Measurements from ENCODE around the gene ALDH8A1.

The ALDH8A1 gene

DNA sequence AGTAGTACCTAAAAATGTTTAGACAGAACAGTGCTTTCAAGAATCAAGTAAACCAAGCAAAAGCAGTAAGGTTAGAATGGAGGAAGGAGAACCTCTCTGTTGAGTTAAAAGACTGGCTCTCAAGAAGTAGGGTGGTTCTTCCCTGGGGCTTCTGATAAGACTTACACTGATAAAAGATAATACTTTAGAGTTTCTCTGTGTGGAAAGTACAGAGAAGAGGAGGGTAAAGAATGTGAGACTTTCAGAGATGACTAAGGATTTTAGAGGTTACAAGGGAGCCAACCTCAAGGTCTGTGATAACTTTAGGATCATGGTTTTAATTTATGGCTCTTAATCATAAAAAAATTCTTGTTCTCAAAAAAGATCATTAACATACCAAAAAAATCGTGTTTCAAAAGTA lies 30.9 kb upstream of the ALDH8A1 start:
- Histone ChIP-seq H3K9ac (ENCODE audit: low read depth in 1 of 2, low read length in 2 of 2) (no peak overlapping the region), H3K27ac (ENCODE audit: low read depth in 2 of 2, low read length in 2 of 2) (no peak overlapping the region), H3K36me3 (ENCODE audit: control insufficient read depth in 2 of 2, insufficient read depth in 2 of 2, low read length in 2 of 2) (peaks cover 36 to 37% of the 10 kb centered on the region in 2 donors), H3K4me1 (ENCODE audit: control insufficient read depth in 2 of 2, insufficient read depth in 2 of 2, low read length in 2 of 2) (no peaks in the 10 kb centered on the region), H3K27me3 (ENCODE audit: control insufficient read depth in 2 of 2, insufficient read depth in 2 of 2, low read length in 2 of 2) (no peaks in the 10 kb centered on the region), H3K9me3 (ENCODE audit: control insufficient read depth in 2 of 2, low read length in 2 of 2) (no peaks in the 10 kb centered on the region), H3K4me3 (ENCODE audit: low read length in 2 of 2) (no peak overlapping the region)

DNA sequence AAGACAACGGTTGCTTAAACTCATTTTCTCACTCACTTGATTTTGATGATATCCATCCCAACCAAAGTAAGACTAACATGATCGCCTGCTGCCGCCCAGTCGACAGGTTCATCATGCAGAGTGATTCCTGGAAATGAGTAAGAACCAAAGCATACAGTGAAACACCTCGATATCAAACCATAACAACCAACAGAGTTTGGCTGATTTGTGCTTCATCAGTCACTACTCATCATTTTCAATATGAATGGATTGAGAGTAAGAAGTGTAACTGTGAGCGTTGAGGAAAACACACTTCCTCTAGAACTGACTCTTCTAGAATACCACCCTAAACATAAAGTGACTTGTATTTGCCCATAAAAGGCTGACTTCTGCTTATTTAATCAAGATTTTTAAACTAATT lies 29.2 kb upstream of the ALDH8A1 start:
- Histone ChIP-seq H3K36me3 (ENCODE audit: control insufficient read depth in 2 of 2, insufficient read depth in 2 of 2, low read length in 2 of 2) (peaks cover 27 to 28% of the 10 kb centered on the region in 2 donors), H3K4me3 (ENCODE audit: low read length in 2 of 2) (no peak overlapping the region), H3K27me3 (ENCODE audit: control insufficient read depth in 2 of 2, insufficient read depth in 2 of 2, low read length in 2 of 2) (no peaks in the 10 kb centered on the region), H3K4me1 (ENCODE audit: control insufficient read depth in 2 of 2, insufficient read depth in 2 of 2, low read length in 2 of 2) (no peaks in the 10 kb centered on the region), H3K9me3 (ENCODE audit: control insufficient read depth in 2 of 2, low read length in 2 of 2) (no peaks in the 10 kb centered on the region), H3K27ac (ENCODE audit: low read depth in 2 of 2, low read length in 2 of 2) (no peak overlapping the region), H3K9ac (ENCODE audit: low read depth in 1 of 2, low read length in 2 of 2) (no peak overlapping the region)

DNA sequence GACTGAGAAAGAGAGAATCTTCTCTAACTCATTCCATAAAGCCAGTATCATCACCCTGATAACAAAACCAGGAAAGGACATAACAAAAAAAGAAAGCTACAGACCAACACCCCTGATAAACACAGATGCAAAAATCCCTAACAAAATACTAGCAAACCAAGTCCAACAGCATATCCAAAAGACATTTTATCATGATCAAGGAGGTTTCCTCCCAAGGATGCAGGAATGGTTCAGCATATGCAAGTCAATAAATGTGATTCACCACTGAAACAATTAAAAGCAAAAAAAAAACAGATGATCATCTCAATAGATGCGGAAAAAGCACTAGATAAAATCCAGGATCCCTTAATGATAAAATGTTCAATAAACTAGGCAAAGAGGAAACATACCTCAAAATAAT lies 24.5 kb upstream of the ALDH8A1 start:
- no peaks in the 10 kb centered on the region for H3K9me3 ChIP-seq (ENCODE audit: control insufficient read depth in 2 of 2, low read length in 2 of 2)
- no peaks in the 10 kb centered on the region for H3K27me3 ChIP-seq (ENCODE audit: control insufficient read depth in 2 of 2, insufficient read depth in 2 of 2, low read length in 2 of 2)
- no peaks in the 10 kb centered on the region for H3K4me1 ChIP-seq (ENCODE audit: control insufficient read depth in 2 of 2, insufficient read depth in 2 of 2, low read length in 2 of 2)
- H3K27ac ChIP-seq (ENCODE audit: low read depth in 2 of 2, low read length in 2 of 2): no peak overlapping the region
- H3K9ac ChIP-seq (ENCODE audit: low read depth in 1 of 2, low read length in 2 of 2): no peak overlapping the region
- H3K36me3 ChIP-seq (ENCODE audit: control insufficient read depth in 2 of 2, insufficient read depth in 2 of 2, low read length in 2 of 2): peaks cover 12 to 17% of the 10 kb centered on the region in 2 donors
- H3K4me3 ChIP-seq (ENCODE audit: low read length in 2 of 2): no peak overlapping the region

DNA sequence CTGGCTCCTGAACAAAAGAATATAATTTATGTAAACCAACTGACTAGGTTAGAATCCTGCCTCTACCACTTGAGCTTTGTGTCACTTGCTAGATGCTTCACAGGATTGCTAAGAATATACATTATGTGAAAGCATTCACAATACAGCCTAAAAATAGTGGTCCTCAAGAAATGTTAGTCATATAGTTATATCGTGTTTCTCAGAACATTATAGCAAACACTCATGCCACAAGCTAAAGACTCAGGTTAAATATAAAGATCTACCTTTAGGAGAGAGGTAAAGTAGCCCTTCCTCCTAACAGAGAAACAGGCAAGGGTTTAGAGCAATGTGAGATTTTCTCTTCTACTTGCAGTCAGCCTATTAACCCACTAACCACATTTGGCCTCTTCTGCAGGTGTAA lies 17.8 kb upstream of the ALDH8A1 start:
- H3K9ac ChIP-seq (ENCODE audit: low read depth in 1 of 2, low read length in 2 of 2): no peak overlapping the region
- peaks cover 19% of the 10 kb centered on the region in 2 donors for H3K36me3 ChIP-seq (ENCODE audit: control insufficient read depth in 2 of 2, insufficient read depth in 2 of 2, low read length in 2 of 2)
- no peaks in the 10 kb centered on the region for H3K9me3 ChIP-seq (ENCODE audit: control insufficient read depth in 2 of 2, low read length in 2 of 2)
- no peak overlapping the region for H3K4me3 ChIP-seq (ENCODE audit: low read length in 2 of 2)
- H3K4me1 ChIP-seq (ENCODE audit: control insufficient read depth in 2 of 2, insufficient read depth in 2 of 2, low read length in 2 of 2): no peaks in the 10 kb centered on the region
- H3K27me3 ChIP-seq (ENCODE audit: control insufficient read depth in 2 of 2, insufficient read depth in 2 of 2, low read length in 2 of 2): no peaks in the 10 kb centered on the region
- H3K27ac ChIP-seq (ENCODE audit: low read depth in 2 of 2, low read length in 2 of 2): no peak overlapping the region

DNA sequence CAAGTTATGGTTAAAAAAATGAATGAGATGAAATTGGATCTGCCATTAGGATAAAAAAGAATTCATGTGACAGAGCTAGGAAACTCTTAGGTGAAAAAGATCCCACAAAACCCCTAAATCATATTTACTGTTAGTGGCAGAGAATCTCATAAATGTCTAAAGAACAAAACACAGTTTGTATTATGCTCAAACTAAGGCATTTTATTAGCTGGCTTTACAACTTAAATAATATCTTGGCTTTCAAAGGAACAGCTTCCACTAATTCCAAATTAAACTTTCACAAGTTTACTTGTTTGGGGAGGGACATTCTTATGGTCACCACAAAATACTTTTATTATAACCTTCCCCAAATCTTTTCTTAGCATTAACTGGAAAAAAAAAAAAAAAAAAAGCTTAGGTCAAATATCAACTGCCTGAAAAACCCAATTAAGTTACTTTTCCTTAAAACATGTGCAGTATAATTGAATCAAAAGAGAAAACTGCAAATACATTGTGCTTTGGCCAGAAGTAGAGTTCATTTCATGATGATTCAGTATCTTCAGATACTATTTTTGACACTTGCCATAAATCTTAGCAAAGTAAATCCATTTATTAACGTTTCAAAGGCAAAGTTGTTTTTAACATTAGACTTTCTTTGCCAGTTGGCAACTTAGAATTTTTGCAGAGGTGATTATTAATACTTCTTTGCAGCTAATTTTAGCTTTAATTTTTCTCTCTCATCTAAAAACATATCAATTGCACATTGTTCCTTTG lies 14.7 kb upstream of the ALDH8A1 start:
- Histone ChIP-seq H3K4me3 (ENCODE audit: low read length in 2 of 2) (no peak overlapping the region), H3K27ac (ENCODE audit: low read depth in 2 of 2, low read length in 2 of 2) (no peak overlapping the region), H3K27me3 (ENCODE audit: control insufficient read depth in 2 of 2, insufficient read depth in 2 of 2, low read length in 2 of 2) (no peaks in the 10 kb centered on the region), H3K9me3 (ENCODE audit: control insufficient read depth in 2 of 2, low read length in 2 of 2) (no peaks in the 10 kb centered on the region), H3K36me3 (ENCODE audit: control insufficient read depth in 2 of 2, insufficient read depth in 2 of 2, low read length in 2 of 2) (peaks cover 19% of the 10 kb centered on the region in 2 donors), H3K9ac (ENCODE audit: low read depth in 1 of 2, low read length in 2 of 2) (no peak overlapping the region), H3K4me1 (ENCODE audit: control insufficient read depth in 2 of 2, insufficient read depth in 2 of 2, low read length in 2 of 2) (no peaks in the 10 kb centered on the region)

DNA sequence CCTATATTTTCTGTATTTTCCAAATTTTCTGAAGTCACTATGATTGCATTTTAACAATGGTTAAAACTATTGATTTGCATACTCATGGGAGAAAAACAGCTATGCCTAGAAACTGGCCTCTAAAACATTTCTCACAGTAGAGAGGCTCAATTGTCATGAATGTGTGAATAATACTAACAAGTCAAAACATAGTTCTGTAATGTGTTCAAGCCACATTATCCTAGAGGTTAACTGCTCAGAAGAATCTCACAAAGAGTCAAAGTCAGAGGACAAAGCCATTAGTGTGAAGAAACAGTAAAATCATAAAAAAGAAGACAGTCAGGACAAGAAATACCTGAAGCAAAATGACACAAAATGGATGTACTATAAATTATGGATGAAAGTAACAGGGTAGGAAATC lies 12.5 kb upstream of the ALDH8A1 start:
- Histone ChIP-seq H3K36me3 (ENCODE audit: control insufficient read depth in 2 of 2, insufficient read depth in 2 of 2, low read length in 2 of 2) (peaks cover 13 to 19% of the 10 kb centered on the region in 2 donors), H3K4me3 (ENCODE audit: low read length in 2 of 2) (no peak overlapping the region), H3K9ac (ENCODE audit: low read depth in 1 of 2, low read length in 2 of 2) (no peak overlapping the region), H3K27me3 (ENCODE audit: control insufficient read depth in 2 of 2, insufficient read depth in 2 of 2, low read length in 2 of 2) (no peaks in the 10 kb centered on the region), H3K27ac (ENCODE audit: low read depth in 2 of 2, low read length in 2 of 2) (no peak overlapping the region), H3K9me3 (ENCODE audit: control insufficient read depth in 2 of 2, low read length in 2 of 2) (no peaks in the 10 kb centered on the region), H3K4me1 (ENCODE audit: control insufficient read depth in 2 of 2, insufficient read depth in 2 of 2, low read length in 2 of 2) (no peaks in the 10 kb centered on the region)

DNA sequence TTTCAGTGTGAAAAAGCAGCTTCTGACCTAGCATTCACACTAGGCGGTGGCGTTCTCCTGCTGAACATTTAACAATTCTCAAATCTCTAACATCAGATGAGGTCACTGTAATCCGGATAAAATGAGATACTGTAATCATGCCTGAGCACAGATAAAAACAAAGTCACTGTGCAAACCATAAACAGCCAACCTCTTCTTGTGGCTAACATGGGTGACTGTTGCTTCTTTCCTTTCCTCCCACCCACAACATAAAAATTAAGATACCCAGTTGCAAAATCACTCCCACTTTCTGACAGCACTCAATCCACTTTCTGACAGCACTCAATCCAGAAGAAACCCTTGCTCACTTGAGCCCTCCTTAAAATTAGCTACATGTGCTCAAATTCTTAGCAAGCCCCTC lies 11.5 kb upstream of the ALDH8A1 start:
- H3K36me3 ChIP-seq (ENCODE audit: control insufficient read depth in 2 of 2, insufficient read depth in 2 of 2, low read length in 2 of 2): peaks cover 11 to 19% of the 10 kb centered on the region in 2 donors
- no peak overlapping the region for H3K27ac ChIP-seq (ENCODE audit: low read depth in 2 of 2, low read length in 2 of 2)
- H3K4me1 ChIP-seq (ENCODE audit: control insufficient read depth in 2 of 2, insufficient read depth in 2 of 2, low read length in 2 of 2): no peaks in the 10 kb centered on the region
- H3K4me3 ChIP-seq (ENCODE audit: low read length in 2 of 2): no peak overlapping the region
- H3K9ac ChIP-seq (ENCODE audit: low read depth in 1 of 2, low read length in 2 of 2): no peak overlapping the region
- H3K9me3 ChIP-seq (ENCODE audit: control insufficient read depth in 2 of 2, low read length in 2 of 2): no peaks in the 10 kb centered on the region
- no peaks in the 10 kb centered on the region for H3K27me3 ChIP-seq (ENCODE audit: control insufficient read depth in 2 of 2, insufficient read depth in 2 of 2, low read length in 2 of 2)

DNA sequence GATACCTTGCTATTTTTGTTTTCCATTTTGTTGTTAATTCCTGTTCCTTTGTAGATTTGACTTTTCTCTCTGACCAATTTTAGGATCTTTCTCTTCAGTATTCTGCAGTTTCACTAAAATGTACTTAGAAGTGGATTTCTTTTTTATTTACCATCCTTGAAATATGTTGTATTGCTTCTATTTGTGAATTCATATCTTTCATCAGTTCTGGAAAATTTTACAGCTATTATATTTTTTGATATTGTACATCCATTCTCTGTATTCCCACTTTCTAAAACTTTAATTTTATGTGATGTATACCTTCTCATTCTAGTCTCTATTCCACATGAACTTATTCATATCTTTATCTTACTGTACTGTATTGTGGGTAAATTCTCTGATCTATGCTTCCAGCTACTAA lies 9.7 kb upstream of the ALDH8A1 start:
- Histone ChIP-seq H3K36me3 (ENCODE audit: control insufficient read depth in 2 of 2, insufficient read depth in 2 of 2, low read length in 2 of 2) (peaks cover 0 to 9% of the 10 kb centered on the region in 2 donors), H3K27ac (ENCODE audit: low read depth in 2 of 2, low read length in 2 of 2) (no peak overlapping the region), H3K9me3 (ENCODE audit: control insufficient read depth in 2 of 2, low read length in 2 of 2) (no peaks in the 10 kb centered on the region), H3K4me3 (ENCODE audit: low read length in 2 of 2) (no peak overlapping the region), H3K27me3 (ENCODE audit: control insufficient read depth in 2 of 2, insufficient read depth in 2 of 2, low read length in 2 of 2) (no peaks in the 10 kb centered on the region), H3K4me1 (ENCODE audit: control insufficient read depth in 2 of 2, insufficient read depth in 2 of 2, low read length in 2 of 2) (no peaks in the 10 kb centered on the region), H3K9ac (ENCODE audit: low read depth in 1 of 2, low read length in 2 of 2) (no peak overlapping the region)

DNA sequence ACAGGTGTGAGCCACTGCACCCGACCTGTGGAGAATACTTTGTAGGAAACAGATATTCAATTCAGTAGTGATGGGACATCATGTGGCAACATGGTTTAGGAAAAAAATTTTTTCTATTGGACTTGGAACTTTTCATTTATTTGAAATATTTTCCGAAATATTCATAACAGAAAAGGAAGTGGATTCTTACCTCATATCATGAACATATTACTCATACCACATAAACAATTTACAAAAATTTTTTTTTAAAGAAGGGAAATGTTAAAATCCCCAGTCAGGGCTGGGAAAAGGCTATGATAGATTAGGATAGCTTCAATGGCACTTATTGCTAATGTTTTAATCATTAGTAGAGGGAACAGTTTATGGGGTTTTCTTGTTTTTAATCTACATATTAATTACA lies 6.8 kb upstream of the ALDH8A1 start:
- Histone ChIP-seq H3K4me1 (ENCODE audit: control insufficient read depth in 2 of 2, insufficient read depth in 2 of 2, low read length in 2 of 2) (no peaks in the 10 kb centered on the region), H3K27ac (ENCODE audit: low read depth in 2 of 2, low read length in 2 of 2) (no peak overlapping the region), H3K9ac (ENCODE audit: low read depth in 1 of 2, low read length in 2 of 2) (no peak overlapping the region), H3K36me3 (ENCODE audit: control insufficient read depth in 2 of 2, insufficient read depth in 2 of 2, low read length in 2 of 2) (no peaks in the 10 kb centered on the region), H3K9me3 (ENCODE audit: control insufficient read depth in 2 of 2, low read length in 2 of 2) (no peaks in the 10 kb centered on the region), H3K4me3 (ENCODE audit: low read length in 2 of 2) (no peak overlapping the region), H3K27me3 (ENCODE audit: control insufficient read depth in 2 of 2, insufficient read depth in 2 of 2, low read length in 2 of 2) (no peaks in the 10 kb centered on the region)

DNA sequence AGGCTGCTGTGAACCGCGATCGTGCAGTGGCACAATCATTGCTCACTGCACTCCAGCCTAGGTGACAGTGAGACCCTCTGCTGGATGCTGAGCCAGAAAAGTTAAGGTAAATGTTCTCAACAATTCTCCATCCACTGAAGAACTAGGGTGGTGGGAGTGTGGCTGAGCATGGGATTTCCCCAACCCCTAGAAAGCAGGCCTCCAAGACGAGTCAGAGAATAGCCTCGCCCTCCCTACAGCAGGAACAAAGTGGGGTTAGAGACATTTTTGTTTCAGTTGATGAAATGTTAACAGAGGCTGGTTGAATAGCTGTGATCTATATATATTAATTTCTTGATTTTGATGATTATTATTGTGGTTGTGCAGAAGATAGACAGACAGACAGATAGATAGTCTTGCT lies 6.1 kb upstream of the ALDH8A1 start:
- H3K4me1 ChIP-seq (ENCODE audit: control insufficient read depth in 2 of 2, insufficient read depth in 2 of 2, low read length in 2 of 2): no peaks in the 10 kb centered on the region
- H3K27ac ChIP-seq (ENCODE audit: low read depth in 2 of 2, low read length in 2 of 2): no peak overlapping the region
- H3K9me3 ChIP-seq (ENCODE audit: control insufficient read depth in 2 of 2, low read length in 2 of 2): no peaks in the 10 kb centered on the region

More for the DNA sequence above, 6.1 kb upstream of the ALDH8A1 start:
- no peaks in the 10 kb centered on the region for H3K27me3 ChIP-seq (ENCODE audit: control insufficient read depth in 2 of 2, insufficient read depth in 2 of 2, low read length in 2 of 2)
- no peaks in the 10 kb centered on the region for H3K36me3 ChIP-seq (ENCODE audit: control insufficient read depth in 2 of 2, insufficient read depth in 2 of 2, low read length in 2 of 2)
- H3K9ac ChIP-seq (ENCODE audit: low read depth in 1 of 2, low read length in 2 of 2): no peak overlapping the region
- no peak overlapping the region for H3K4me3 ChIP-seq (ENCODE audit: low read length in 2 of 2)

All from mucosa of rectum (tissue), 2 donors.